ENCODE measurements around the gene OCLN.
"Not testable (repeated sequence)": the region's sequence is repeated elsewhere in the genome, so short reads cannot be mapped to it uniquely, and the experiment has no call there.

- not testable (repeated sequence) for TF ChIP-seq CTCF (IDR thresholded peaks at IDR 0.05); POLR2AphosphoS5 (IDR thresholded peaks at IDR 0.05; ENCODE audit: insufficient read depth in 1 of 2, low read depth in 1 of 2)
These were observed 37.1 kb upstream of the OCLN start for GRCh38 chr5:69455428-69455988.
